A673 (cell line): ENCODE measurements around the gene RABL6.

Source experiments
- CTCF ChIP-seq: fragments of 300-800, 200-600 bp; sonication (generic); conservative IDR thresholded peaks from 2 replicates; pipeline ENCODE4 v1.5.1; 2017; ENCODE audit warnings: low read depth, mild to moderate bottlenecking, antibody characterized with exemption, low read length, moderate library complexity, mixed read lengths
- EZH2 ChIP-seq: fragments of 200-600 bp; sonication (generic); IDR thresholded peaks from 2 replicates; pipeline ENCODE4 v1.6.1; 2017; ENCODE audit warnings: borderline replicate concordance, low read depth, mild to moderate bottlenecking, mixed read lengths, antibody characterized with exemption, low read length; ENCODE audit not compliant: poor library complexity, severe bottlenecking

DNA sequence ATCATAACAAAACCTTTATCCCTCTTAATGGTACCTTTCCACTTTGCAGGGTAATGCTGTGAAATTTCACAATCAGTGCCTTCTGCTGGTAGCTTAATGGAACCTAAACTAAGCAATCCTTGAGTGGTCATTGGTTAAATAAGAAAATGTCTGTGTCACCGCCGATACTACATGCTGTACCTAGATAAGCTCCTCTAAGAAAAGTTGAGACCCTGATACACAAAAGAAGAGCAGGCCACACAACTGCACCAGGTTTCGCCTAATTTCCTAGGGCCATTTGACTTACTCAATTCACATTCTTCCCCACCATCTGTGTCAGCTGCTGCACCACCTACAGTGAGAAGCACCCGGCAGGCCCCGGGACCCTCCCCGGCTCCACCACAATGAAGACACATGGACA is 67.4 kb downstream of the RABL6 start:
- no peak for TF ChIP-seq CTCF
- TF ChIP-seq EZH2 = no peak
